AG08395 (cell line): ENCODE data around the gene KANSL1.

Experiments used
- DNase-seq: peaks from one replicate; pipeline ENCODE4 v3.0.0; 2012; ENCODE audit warnings: mixed read lengths, low spot score

The KANSL1 gene

GRCh38 chr17:46140645-46141197 is 52.5 kb downstream of the KANSL1 start:
- no peak for DNase-seq

- no peak for DNase-seq
Observed at GRCh38 chr17:46139432-46140210, 53.6 kb downstream of the KANSL1 start.

DNA sequence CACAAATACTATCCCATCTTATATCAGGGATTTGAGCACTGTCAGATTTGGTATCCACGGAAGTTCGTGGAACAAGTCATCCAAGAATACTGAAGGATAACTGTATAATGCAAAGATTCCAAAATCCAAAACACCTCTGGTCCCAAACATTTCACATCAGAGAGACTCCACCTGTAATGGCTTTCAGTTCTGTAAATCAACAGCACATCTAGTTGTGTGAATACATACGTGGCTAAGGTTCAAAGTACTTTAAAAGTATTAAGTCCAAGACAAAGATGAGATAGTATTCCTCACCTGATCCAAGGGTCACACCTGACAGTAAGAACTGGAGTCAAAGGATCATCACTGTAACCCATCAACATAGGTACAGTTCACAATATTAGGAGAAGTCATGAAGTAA is 54.8 kb downstream of the KANSL1 start:
- no peak for DNase-seq

DNA sequence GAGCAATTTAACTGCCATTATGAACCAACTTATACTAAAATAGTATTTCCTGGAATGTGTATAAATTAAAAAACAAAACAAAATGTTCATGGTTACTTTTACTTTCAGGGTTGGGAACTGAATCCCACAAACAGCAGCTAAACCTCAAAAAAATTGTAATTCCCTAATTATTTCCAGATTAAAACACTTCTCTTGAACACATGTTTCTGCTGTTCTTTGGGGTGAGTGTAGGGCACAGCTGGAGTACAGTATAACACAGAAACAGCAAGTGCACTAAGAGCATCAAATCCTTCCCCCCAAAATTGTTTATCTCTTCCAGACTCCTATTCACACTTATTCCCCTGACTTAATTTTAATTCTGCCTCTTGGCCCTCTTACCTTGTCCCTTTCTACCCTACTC is 56.4 kb downstream of the KANSL1 start:
- DNase-seq, result no peak

DNA sequence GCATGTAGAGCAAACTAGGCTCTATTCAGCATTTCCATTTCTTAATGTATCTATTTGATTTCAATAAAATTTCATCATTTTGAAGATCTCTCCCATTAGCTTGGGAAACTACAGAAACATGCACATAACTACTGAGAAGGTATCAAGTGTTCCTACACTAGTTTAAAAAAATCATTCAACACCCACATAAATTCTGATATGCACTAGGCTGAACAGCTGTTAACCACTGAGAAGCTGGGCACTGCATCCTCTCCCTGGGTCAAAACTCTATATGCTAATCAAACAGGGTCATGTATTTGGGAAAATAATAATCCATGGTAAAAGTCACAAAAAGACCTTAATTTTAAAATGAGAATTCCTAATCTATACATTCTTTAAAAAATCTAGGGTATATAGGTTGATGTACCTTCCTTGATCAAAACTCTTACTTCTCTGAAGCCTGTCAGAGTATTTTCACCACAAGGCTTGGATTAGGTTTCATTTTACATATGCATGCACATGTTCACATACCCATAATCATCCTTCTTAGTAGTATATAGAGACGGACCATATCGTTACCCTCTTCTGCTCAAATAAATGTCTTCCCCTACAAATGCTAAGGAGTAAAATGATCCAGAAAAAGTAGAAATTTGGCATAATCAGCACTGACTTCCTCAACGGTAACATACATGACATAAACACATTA is 57.2 kb downstream of the KANSL1 start:
- DNase-seq, result no peak

GRCh38 chr17:46135126-46135812 is 58.0 kb downstream of the KANSL1 start:
- no peak for DNase-seq

- DNase-seq, result no peak
Observed at GRCh38 chr17:46129302-46129701, 63.9 kb downstream of the KANSL1 start.

DNA sequence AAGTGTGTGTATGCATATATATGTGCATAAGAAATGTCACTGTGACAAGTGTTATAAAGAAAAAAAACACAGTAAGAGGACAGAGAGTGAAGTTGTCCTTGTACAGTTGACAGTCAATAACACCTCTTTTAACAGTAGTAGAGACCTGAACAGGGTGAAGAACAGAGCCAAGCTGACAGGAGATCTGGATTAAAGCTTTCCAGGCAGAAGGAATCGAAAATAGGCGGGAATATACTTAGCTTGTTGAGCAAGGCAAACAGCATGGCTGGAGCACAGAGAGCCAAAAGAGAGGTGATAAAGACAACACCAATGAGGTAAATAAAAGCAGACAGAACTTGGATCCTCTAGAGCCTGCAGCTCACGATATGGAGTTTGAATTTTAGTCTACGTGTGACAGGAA is 64.8 kb downstream of the KANSL1 start:
- no peak for DNase-seq

GRCh38 chr17:46127524-46127923 is 65.7 kb downstream of the KANSL1 start:
- no peak for DNase-seq

GRCh38 chr17:46126840-46127239 is 66.4 kb downstream of the KANSL1 start:
- no peak for DNase-seq

- no peak for DNase-seq
Observed at GRCh38 chr17:46125831-46126230, 67.4 kb downstream of the KANSL1 start.

GRCh38 chr17:46124695-46125592 is 68.3 kb downstream of the KANSL1 start:
- no peak for DNase-seq

GRCh38 chr17:46123607-46124006 is 69.6 kb downstream of the KANSL1 start:
- DNase-seq, result no peak

DNA sequence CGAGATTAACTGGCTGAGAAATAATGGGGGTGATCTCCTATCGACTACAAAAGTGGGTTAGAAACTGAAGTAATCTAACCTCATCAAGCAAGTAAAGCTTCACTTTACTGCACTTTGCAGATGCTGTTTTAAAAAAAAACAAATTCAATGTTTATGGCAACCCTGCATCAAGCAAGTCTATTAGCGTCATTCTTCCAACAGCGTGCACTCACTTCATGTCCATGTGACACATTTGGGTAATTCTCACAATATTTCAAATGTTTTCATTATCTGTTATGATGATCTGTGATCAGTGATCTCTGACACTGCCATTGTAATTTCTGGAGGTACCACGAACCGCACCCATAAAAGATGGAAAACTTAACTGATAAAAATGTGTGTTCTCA is 70.8 kb downstream of the KANSL1 start:
- no peak for DNase-seq

DNA sequence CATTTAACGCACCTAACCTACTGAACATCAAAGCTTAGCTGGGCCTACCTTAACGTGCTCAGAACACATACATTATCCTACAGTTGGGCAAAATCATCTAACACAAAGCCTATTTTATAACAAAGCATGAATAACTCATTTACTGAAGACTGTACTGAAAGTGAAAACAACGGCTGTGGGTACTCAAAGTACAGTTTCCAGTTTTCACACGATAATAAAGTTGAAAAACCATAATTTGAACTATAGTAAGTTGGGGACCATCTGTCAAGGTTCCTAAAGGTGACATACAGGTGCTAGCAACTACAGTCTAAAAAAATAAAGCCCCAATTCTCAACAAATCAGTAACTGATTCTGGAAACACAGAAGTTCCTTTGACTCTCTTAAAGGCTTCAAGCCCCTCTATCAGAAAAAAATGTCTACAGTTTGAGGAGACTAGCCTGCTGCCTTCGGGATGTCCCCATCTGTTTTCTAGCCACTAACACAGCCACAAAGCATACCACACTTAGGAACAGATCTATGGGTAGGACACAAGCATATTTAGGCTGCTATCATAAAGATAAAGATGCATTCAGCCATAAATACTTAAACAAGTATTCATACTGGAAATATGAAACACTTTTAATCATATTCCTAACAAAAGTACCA is 71.3 kb downstream of the KANSL1 start:
- DNase-seq, result no peak

- DNase-seq, result no peak
Observed at GRCh38 chr17:46121165-46121764, 72.0 kb downstream of the KANSL1 start.

- DNase-seq, result no peak
Observed at GRCh38 chr17:46120537-46120936, 72.7 kb downstream of the KANSL1 start.

DNA sequence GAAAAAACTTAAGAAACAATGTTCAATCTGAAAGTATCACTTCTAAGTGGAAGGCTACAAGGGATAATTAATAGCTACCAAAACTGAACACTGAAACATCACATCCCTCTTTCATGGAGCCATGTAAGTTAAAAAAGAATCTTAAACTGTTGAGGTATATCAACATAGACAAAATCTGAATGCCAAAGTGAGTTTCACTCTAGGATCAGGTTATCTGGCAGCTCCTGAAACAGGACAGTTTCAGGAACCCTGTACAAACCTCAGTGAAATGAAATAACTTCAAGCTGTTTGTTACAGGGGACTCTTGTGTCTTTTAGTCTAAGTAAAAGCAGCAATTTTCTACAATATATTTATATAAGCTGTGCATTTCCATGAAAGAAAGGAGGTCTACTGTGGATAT is 73.2 kb downstream of the KANSL1 start:
- no peak for DNase-seq

- no peak for DNase-seq
Observed at GRCh38 chr17:46118964-46119363, 74.3 kb downstream of the KANSL1 start.

DNA sequence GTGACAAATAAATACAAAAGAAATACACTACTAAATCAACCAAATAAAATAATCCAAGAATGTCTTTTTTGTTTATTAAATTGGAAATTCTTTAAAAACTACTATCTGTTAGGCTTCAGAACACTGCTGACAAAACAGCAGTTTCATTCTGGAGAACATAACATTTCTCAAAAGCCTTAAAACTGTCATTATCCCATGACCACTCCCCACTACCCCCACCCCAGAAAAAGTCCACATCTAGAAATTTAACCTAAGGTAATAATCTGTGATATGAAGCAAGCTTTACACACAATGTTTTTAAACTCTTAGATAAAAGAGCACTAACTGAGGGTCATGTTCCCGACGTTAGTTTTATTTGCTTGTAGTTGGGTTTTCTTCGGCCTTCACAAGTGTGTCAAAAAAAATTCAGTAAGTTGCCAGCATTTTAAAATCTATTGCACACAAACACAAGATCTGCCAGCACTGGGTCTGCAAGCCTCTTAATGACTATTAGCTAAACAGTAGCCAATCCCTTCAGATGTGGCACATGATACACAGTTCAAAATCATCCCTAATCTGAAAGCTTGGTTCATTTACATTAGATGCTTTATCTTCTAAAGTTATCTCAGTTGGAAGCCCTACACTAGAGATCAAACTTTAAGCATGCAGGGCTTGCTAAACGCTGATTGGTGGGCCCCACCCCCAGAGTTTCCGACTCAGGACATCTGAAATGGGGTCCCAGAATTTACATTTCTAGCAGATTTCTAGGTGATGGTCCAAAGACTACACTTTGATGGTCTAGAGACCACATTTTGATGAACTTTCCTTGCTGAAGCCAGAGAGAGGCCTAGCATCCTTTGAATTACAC is 75.2 kb downstream of the KANSL1 start:
- no peak for DNase-seq
